AG04449 (cell line): Measurements from ENCODE around the gene VAC14.

Experiments
- CTCF ChIA-PET: fragments of 350-600 bp; formaldehyde crosslinking; extraction: SDS; loops from one replicate; lab custom pipeline; 2021; ENCODE audit warnings: antibody characterized with exemption; lab: Yijun Ruan, JAX
- POLR2A ChIA-PET: fragments of 400-600, 350-600 bp; formaldehyde crosslinking; extraction: SDS; loops from one replicate; lab custom pipeline; 2020; ENCODE audit warnings: antibody characterized with exemption, inconsistent platforms; lab: Yijun Ruan, JAX
- DNase-seq: peaks from one replicate; pipeline ENCODE4 v3.0.0-alpha.2; 2010; ENCODE audit warnings: low read depth, low spot score
- H3K4me3 ChIP-seq: 2 replicates; pipeline ENCODE4 v1.5.1; 2011; ENCODE audit warnings: low read depth, mild to moderate bottlenecking, control low read depth, low read length
- TF ChIP-seq, protein P1 (sequence below): IDR thresholded peaks from one replicate; pipeline ENCODE4 v1.5.1; 2011; ENCODE audit warnings: mild to moderate bottlenecking, moderate library complexity, low read length, control low read depth, inconsistent platforms; ENCODE audit not compliant: insufficient read depth; ENCODE audit errors: missing control alignments

Gene VAC14

DNA sequence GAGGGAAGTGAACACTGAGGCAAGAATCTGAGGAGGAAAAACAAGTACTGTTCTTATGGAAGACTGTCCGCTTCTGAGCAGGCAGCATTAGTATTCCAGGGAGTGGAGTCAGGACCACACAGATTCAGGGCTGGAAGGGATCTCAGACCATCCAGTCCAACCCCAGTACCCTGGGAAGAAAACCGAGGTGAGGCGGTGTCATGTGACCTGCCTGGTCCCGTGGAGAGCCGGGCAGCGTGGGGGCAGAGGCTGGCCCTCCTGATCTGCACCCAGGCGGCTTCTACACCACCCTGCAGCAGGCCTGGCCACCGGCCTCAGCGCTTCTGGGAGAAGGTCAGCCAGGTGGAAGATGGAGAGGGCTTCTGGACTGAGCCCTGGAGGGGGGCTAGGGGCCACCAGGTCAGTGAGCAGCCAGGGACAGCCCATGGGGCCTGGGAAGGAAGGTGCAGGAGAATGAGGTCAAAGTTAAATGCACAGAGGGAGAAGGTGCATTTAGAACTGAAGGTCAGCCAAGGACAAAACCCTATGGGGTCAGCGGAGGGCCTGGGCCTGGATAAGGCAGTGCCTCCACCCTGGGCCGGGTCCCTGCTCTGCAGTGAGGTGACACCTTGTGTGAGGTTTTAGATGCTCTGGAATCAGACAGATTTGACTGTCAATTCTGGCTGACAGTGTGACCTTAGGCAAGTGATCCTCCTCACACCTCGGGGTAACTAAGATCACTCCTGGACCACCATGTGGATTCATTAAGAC lies 45.9 kb downstream of the VAC14 start:
- ChIA-PET POLR2A (no interaction called here), CTCF (interaction anchor here (1.3 to 8.6 kb wide), 3 partner anchors 8 to 101 kb away, joined by 4 to 106 read pairs (median 5); no protein-coding TSS in a partner anchor)
- TF ChIP-seq, protein P1, sequence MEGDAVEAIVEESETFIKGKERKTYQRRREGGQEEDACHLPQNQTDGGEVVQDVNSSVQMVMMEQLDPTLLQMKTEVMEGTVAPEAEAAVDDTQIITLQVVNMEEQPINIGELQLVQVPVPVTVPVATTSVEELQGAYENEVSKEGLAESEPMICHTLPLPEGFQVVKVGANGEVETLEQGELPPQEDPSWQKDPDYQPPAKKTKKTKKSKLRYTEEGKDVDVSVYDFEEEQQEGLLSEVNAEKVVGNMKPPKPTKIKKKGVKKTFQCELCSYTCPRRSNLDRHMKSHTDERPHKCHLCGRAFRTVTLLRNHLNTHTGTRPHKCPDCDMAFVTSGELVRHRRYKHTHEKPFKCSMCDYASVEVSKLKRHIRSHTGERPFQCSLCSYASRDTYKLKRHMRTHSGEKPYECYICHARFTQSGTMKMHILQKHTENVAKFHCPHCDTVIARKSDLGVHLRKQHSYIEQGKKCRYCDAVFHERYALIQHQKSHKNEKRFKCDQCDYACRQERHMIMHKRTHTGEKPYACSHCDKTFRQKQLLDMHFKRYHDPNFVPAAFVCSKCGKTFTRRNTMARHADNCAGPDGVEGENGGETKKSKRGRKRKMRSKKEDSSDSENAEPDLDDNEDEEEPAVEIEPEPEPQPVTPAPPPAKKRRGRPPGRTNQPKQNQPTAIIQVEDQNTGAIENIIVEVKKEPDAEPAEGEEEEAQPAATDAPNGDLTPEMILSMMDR: no peak
- no peak overlapping the region for H3K4me3 ChIP-seq
- no peak for DNase-seq

- ChIA-PET CTCF (interaction anchor here (6.4 kb wide), 1 partner anchor 17 kb away, joined by 45 read pairs; no protein-coding TSS in a partner anchor), POLR2A (no interaction called here)
- TF ChIP-seq, protein P1: no peak
- H3K4me3 ChIP-seq: no peak overlapping the region
- DNase-seq: no peak
Measured at GRCh38 chr16:70754371-70754770, 46.6 kb downstream of the VAC14 start.

DNA sequence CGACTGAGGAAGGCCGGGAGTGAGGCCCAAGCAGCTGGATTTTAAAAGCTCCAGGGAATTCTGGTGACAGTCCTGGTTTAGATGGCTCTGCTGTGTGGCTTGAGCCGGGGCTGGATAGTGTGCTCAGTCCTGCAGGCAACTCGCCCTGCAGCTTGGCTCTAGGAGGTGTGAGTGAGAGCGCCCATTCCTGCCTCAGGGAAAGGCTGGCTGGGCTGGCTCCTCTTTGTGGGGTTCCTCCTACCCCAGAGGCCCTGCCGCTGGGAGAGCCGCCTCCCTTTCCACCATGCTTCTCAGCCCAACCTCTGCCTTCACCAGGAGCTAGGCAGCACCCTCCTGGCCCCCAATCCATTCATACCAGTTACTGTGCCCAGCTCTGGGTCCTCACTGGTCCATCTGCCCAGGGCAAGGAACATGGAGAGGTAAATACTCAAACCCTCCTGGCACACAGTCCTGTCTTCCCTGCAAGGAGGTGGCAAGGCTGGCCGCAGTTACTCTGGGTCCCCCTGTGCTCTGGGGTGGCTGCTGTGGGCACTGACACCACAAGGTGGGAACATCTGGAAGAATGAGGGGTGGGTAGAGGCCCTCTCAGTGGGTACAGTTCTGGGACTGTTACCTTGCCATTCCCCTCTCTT lies 47.1 kb downstream of the VAC14 start:
- DNase-seq: no peak
- TF ChIP-seq, protein P1: no peak
- no peak overlapping the region for H3K4me3 ChIP-seq
- ChIA-PET CTCF (interaction anchor here (0.8 to 6.4 kb wide), 4 partner anchors 12 to 51 kb away, joined by 3 to 45 read pairs (median 5); no protein-coding TSS in a partner anchor), POLR2A (interaction anchor here (0.7 kb wide), 1 partner anchor 67 kb away, joined by 3 read pairs; no protein-coding TSS in a partner anchor)

DNA sequence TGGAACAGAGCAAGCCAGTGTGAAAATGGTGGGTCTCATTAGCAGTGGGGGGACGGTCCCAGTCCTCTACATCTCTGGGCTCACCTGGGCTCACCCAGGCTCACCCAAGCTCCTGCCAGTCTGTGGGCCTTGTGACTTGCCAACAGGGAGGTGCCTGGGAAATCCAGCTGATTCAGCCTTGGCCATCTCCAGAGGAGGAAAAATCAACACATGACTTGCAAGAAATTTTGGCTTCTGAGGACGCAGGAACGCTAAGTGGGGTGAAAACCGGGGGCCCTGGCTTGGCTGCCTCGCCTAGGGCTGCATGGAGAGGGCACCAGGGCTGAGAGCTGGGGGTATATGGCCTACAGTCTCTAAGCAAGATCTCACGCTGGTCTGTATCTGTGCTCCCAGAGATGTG lies 47.7 kb downstream of the VAC14 start:
- ChIA-PET POLR2A (no interaction called here), CTCF (interaction anchor here (0.8 to 6.4 kb wide), 6 partner anchors 12 to 68 kb away, joined by 3 to 45 read pairs (median 4); no protein-coding TSS in a partner anchor)
- H3K4me3 ChIP-seq: no peak overlapping the region
- DNase-seq: no peak
- TF ChIP-seq, protein P1: no peak

DNA sequence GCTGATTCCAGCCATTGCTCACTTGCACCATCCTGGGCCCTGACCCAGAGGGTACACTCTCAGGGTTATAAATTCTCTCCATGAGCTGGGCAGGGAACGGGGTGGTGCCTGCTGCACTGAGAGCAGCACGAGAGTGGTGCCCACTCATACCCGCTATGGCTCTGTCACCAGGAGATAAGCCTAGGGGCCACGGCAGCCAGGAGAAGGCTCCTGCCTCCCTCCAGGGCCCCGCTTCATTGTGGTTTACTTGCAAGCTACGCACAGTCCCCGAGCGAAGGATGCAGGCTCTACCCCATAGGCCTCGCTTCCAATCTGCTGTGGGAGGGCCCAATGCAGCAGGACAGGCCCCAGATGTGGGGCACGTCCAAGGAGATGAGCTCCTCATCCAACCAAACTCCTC lies 48.5 kb downstream of the VAC14 start:
- no peak overlapping the region for H3K4me3 ChIP-seq
- TF ChIP-seq, protein P1: no peak
- no peak for DNase-seq
- CTCF ChIA-PET: interaction anchor here (1.3 to 6.4 kb wide), 6 partner anchors 9 to 98 kb away, joined by 4 to 45 read pairs (median 6); no protein-coding TSS in a partner anchor
- POLR2A ChIA-PET: interaction anchor here (2.5 kb wide), 1 partner anchor 8 kb away, joined by 15 read pairs; no protein-coding TSS in a partner anchor

- POLR2A ChIA-PET: interaction anchor here (1.3 to 2.5 kb wide), 2 partner anchors 9 to 66 kb away, joined by 3 to 15 read pairs; partner anchors contain the start of gene MTSS2
- no peak for DNase-seq
- H3K4me3 ChIP-seq: no peak overlapping the region
- TF ChIP-seq, protein P1: no peak
- CTCF ChIA-PET: interaction anchor here (0.8 to 6.4 kb wide), 7 partner anchors 9 to 97 kb away, joined by 3 to 45 read pairs (median 8); no protein-coding TSS in a partner anchor
Measured at GRCh38 chr16:70751593-70751992, 49.4 kb downstream of the VAC14 start.
